GM12873 (cell line): ENCODE results near the gene PRAMEF15.
"Not testable (repeated sequence)": the region's sequence is repeated elsewhere in the genome, so short reads cannot be mapped to it uniquely, and the experiment has no call there.

Source experiments
- CTCF ChIP-seq: IDR thresholded peaks from 2 replicates; pipeline ENCODE4 v1.5.1; 2012; ENCODE audit warnings: low read depth, mild to moderate bottlenecking, moderate library complexity, low read length, control low read depth; ENCODE audit not compliant: insufficient read depth; ENCODE audit errors: missing control alignments

PRAMEF15 gene

GRCh38 chr1:13315281-13315680, at the start of gene PRAMEF15:
PRAMEF15 (plus strand) TSS chr1:13315581; CDS start chr1:13318408, 2,827 bp downstream.
- not testable (repeated sequence) for TF ChIP-seq CTCF

- peak; percentile 4 for TF ChIP-seq CTCF
Observed at GRCh38 chr1:13277016-13277415, 38.4 kb upstream of the PRAMEF15 start.

GRCh38 chr1:13285037-13285436, 30.3 kb upstream of the PRAMEF15 start, which contains the start of gene PRAMEF8:
PRAMEF8 (minus strand) TSS chr1:13285137; CDS start chr1:13284091, 1,046 bp downstream.
- TF ChIP-seq CTCF: not testable (repeated sequence)

GRCh38 chr1:13303239-13303638, 12.1 kb upstream of the PRAMEF15 start, which contains the start of gene PRAMEF33:
PRAMEF33 (plus strand) TSS chr1:13303539; CDS start chr1:13305955, 2,416 bp downstream.
- not testable (repeated sequence) for TF ChIP-seq CTCF

GRCh38 chr1:13347034-13347433, 31.7 kb downstream of the PRAMEF15 start, which contains the start of gene PRAMEF14:
PRAMEF14 (minus strand) TSS chr1:13347134; CDS start chr1:13345314, 1,820 bp downstream.
- not testable (repeated sequence) for TF ChIP-seq CTCF

- TF ChIP-seq CTCF: peak; percentile 57
Observed at GRCh38 chr1:13356774-13357173, 41.4 kb downstream of the PRAMEF15 start.

- TF ChIP-seq CTCF: peak; percentile 53
Observed at GRCh38 chr1:13368544-13368943, 53.2 kb downstream of the PRAMEF15 start.
